SK-N-SH (cell line): ENCODE data around the gene CLEC19A. TPM values are rescaled to one million over a fixed set of nuclear protein-coding genes. Genes with fewer than 3 reads are reported as not detected.

Experiments
- CTCF ChIA-PET: fragments of 300-600, 350-600 bp; formaldehyde crosslinking; extraction: SDS; loops from one replicate; lab custom pipeline; 2021; lab: Yijun Ruan, JAX
- POLR2A ChIA-PET: fragments of 350-600 bp; sonication (Branson Sonifier 250); formaldehyde crosslinking; extraction: SDS; loops from one replicate; lab custom pipeline; 2020; ENCODE audit warnings: antibody characterized with exemption, inconsistent platforms; lab: Yijun Ruan, JAX
- DNase-seq: peaks from one replicate; pipeline ENCODE4 v3.0.0; 2012
- H2AFZ ChIP-seq: fragments of 200-600 bp; sonication (generic); 2 replicates; pipeline ENCODE4 v1.8.1; 2016; ENCODE audit warnings: antibody characterized with exemption, mild to moderate bottlenecking, low read depth
- H3F3A ChIP-seq: fragments of 200-600 bp; sonication (generic); replicated peaks from 2 replicates; pipeline ENCODE3; 2016; ENCODE audit warnings: antibody characterized with exemption, mild to moderate bottlenecking; ENCODE audit not compliant: insufficient read depth
- H3K27ac ChIP-seq, 2 experiments: fragments of 200-500 bp in 1 of 2; fragments of 200-600 bp in 1 of 2; sonication (Bioruptor generic) in 1 of 2; sonication (generic), shearing (Covaris generic) in 1 of 2; 2 replicates each; pipeline versions ENCODE4 v1.5.1 to v1.6.1; 2014 to 2016; ENCODE audit warnings: low read depth in 2 of 2, inconsistent platforms in 1 of 2, low read length in 1 of 2, mild to moderate bottlenecking in 1 of 2, mixed read lengths in 1 of 2
- H3K27me3 ChIP-seq: fragments of 200-600 bp; sonication (generic), shearing (Covaris generic); 2 replicates; pipeline ENCODE4 v1.6.1; 2016; ENCODE audit warnings: mixed run types; ENCODE audit not compliant: insufficient read depth
- H3K36me3 ChIP-seq, 2 experiments: fragments of 200-500 bp in 1 of 2; fragments of 200-600 bp in 1 of 2; sonication (Bioruptor generic) in 1 of 2; sonication (generic) in 1 of 2; replicated peaks in 1 of 2; 2 replicates each; pipeline versions ENCODE3 to v1.5.1; 2014 to 2016; ENCODE audit warnings: low read length in 1 of 2, mild to moderate bottlenecking in 1 of 2; ENCODE audit not compliant: insufficient read depth in 2 of 2, control insufficient read depth in 1 of 2
- H3K4me1 ChIP-seq, 2 experiments: fragments of 200-500 bp in 1 of 2; fragments of 200-600 bp in 1 of 2; sonication (Bioruptor generic) in 1 of 2; sonication (generic), shearing (Covaris generic) in 1 of 2; 2 replicates each; pipeline versions ENCODE4 v1.5.1 to v1.6.1; 2014 to 2016; ENCODE audit warnings: low read depth in 1 of 2, low read length in 1 of 2, mixed run types in 1 of 2; ENCODE audit not compliant: insufficient read depth in 2 of 2, control insufficient read depth in 1 of 2
- H3K4me2 ChIP-seq: fragments of 200-600 bp; sonication (generic), shearing (Covaris generic); 2 replicates; pipeline ENCODE4 v1.6.1; 2017; ENCODE audit warnings: mixed run types
- H3K4me3 ChIP-seq, 2 experiments: fragments of 200-500 bp in 1 of 2; fragments of 200-600 bp in 1 of 2; sonication (Bioruptor generic) in 1 of 2; sonication (generic), shearing (Covaris generic) in 1 of 2; 2 replicates each; pipeline versions ENCODE4 v1.5.1 to v1.8.1; 2014 to 2016; ENCODE audit warnings: low read depth in 2 of 2, inconsistent platforms in 1 of 2, low read length in 1 of 2, mild to moderate bottlenecking in 1 of 2, mixed read lengths in 1 of 2, moderate library complexity in 1 of 2
- H3K79me2 ChIP-seq: fragments of 200-600 bp; sonication (generic); 2 replicates; pipeline ENCODE4 v1.8.1; 2017; ENCODE audit warnings: mild to moderate bottlenecking; ENCODE audit not compliant: insufficient read depth
- H3K9ac ChIP-seq: fragments of 200-600 bp; sonication (generic); 2 replicates; pipeline ENCODE4 v1.6.1; 2017; ENCODE audit warnings: mixed run types
- H3K9me2 ChIP-seq: fragments of 200-600 bp; sonication (generic); 2 replicates; pipeline ENCODE4 v1.6.1; 2017; ENCODE audit warnings: mixed run types
- H3K9me3 ChIP-seq: fragments of 200-600 bp; sonication (generic); 2 replicates; pipeline ENCODE4 v1.6.1; 2017; ENCODE audit warnings: mixed run types, mild to moderate bottlenecking, moderate library complexity
- H4K20me1 ChIP-seq: fragments of 200-600 bp; sonication (generic); 2 replicates; pipeline ENCODE4 v1.6.1; 2017; ENCODE audit warnings: mild to moderate bottlenecking, mixed run types; ENCODE audit not compliant: insufficient read depth
- CHD2 ChIP-seq: fragments of 150-350 bp; IDR thresholded peaks from 2 replicates; pipeline ENCODE4 v1.6.1; 2018; ENCODE audit warnings: low read length; ENCODE audit not compliant: partially characterized antibody
- CTCF ChIP-seq: fragments of 200-600 bp; sonication (generic); IDR thresholded peaks from 2 replicates; pipeline ENCODE4 v1.6.1; 2017; ENCODE audit warnings: antibody characterized with exemption, mild to moderate bottlenecking, moderate library complexity
- EZH2phosphoT487 ChIP-seq: fragments of 200-600 bp; sonication (generic); IDR thresholded peaks from 2 replicates; pipeline ENCODE4 v1.6.1; 2017; ENCODE audit warnings: low read depth, mixed run types, mild to moderate bottlenecking, antibody characterized with exemption, moderate library complexity, borderline replicate concordance
- FOXM1 ChIP-seq: IDR thresholded peaks from 2 replicates; pipeline ENCODE4 v1.4.0; 2012; ENCODE audit warnings: low read depth, mild to moderate bottlenecking
- GABPA ChIP-seq: IDR thresholded peaks from 2 replicates; pipeline ENCODE4 v1.4.0; 2012; ENCODE audit warnings: low read depth, mild to moderate bottlenecking
- GATA2 ChIP-seq: sonication (generic); formaldehyde crosslinking; IDR thresholded peaks from 2 replicates; pipeline ENCODE4 v1.5.0; 2020; ENCODE audit warnings: mild to moderate bottlenecking, missing genetic modification reagents
- IRF3 ChIP-seq: fragments of 150-350 bp; IDR thresholded peaks from 2 replicates; pipeline ENCODE4 v1.6.1; 2016; ENCODE audit warnings: mild to moderate bottlenecking, low read depth, low read length
- JUND ChIP-seq: IDR thresholded peaks from 2 replicates; pipeline ENCODE4 v1.4.0; 2012
- MEF2A ChIP-seq: IDR thresholded peaks from 2 replicates; pipeline ENCODE4 v1.4.0; 2012; ENCODE audit warnings: low read depth, borderline replicate concordance
- NFIC ChIP-seq: IDR thresholded peaks from 2 replicates; pipeline ENCODE4 v1.4.0; 2012; ENCODE audit warnings: borderline replicate concordance
- NRF1 ChIP-seq: IDR thresholded peaks from 2 replicates; pipeline ENCODE4 v1.6.1; 2012; ENCODE audit warnings: low read depth, mild to moderate bottlenecking, low read length
- RAD21 ChIP-seq: IDR thresholded peaks from 2 replicates; pipeline ENCODE4 v1.6.1; 2012; ENCODE audit warnings: mild to moderate bottlenecking, low read length
- REST ChIP-seq: IDR thresholded peaks from 2 replicates; pipeline ENCODE4 v1.6.1; 2012; ENCODE audit warnings: mild to moderate bottlenecking, low read depth, low read length, moderate library complexity
- SIN3A ChIP-seq: IDR thresholded peaks from 2 replicates; pipeline ENCODE4 v1.6.1; 2012; ENCODE audit warnings: low read depth, mild to moderate bottlenecking, low read length, moderate library complexity, borderline replicate concordance
- TAF1 ChIP-seq: IDR thresholded peaks from 2 replicates; pipeline ENCODE4 v1.6.1; 2012; ENCODE audit warnings: low read depth, mild to moderate bottlenecking, low read length, moderate library complexity, borderline replicate concordance
- TEAD4 ChIP-seq: IDR thresholded peaks from 2 replicates; pipeline ENCODE4 v1.4.0; 2012; ENCODE audit warnings: mild to moderate bottlenecking, borderline replicate concordance; ENCODE audit not compliant: insufficient read depth
- USF2 ChIP-seq: fragments of 150-350 bp; IDR thresholded peaks from 2 replicates; pipeline ENCODE4 v1.6.1; 2017; ENCODE audit warnings: antibody characterized with exemption, low read length, low read depth, borderline replicate concordance
- YY1 ChIP-seq: IDR thresholded peaks from 2 replicates; pipeline ENCODE4 v1.4.0; 2012; ENCODE audit warnings: low read depth, mild to moderate bottlenecking
- WGBS: methylation state at CpG from one replicate; pipeline ENCODE4 v1.1.6; 2017; ENCODE audit warnings: low lambda C conversion rate; 5-methylcytosine and 5-hydroxymethylcytosine counted together
- polyA plus RNA-seq, 3 experiments: library from polyadenylated mRNA; depleted of rRNA; stranded (reverse); fragments of >200 nt; gene quantifications; 2 replicates each; pipeline ENCODE4 v1.2.3, GENCODE V29; 2012

The CLEC19A gene
- polyA plus RNA-seq, 1 of the 3 experiments (the other 2 are of a cell fraction), result not detected

- CTCF ChIA-PET, result interaction anchor here (1.9 kb wide), 1 partner anchor 8 kb away, joined by 4 read pairs; no protein-coding TSS in a partner anchor
- POLR2A ChIA-PET, result no interaction called here
- Histone ChIP-seq H3K27ac (no peak overlapping the region), H4K20me1 (no peaks in the 10 kb centered on the region), H2AFZ (no peak overlapping the region), H3K27me3 (no peaks in the 10 kb centered on the region), H3K36me3 (no peaks in the 10 kb centered on the region), H3K9me2 (no peaks in the 10 kb centered on the region), H3K9ac (no peak overlapping the region), H3K4me3 (no peak overlapping the region), H3F3A (no peaks in the 10 kb centered on the region), H3K4me2 (no peak overlapping the region), H3K4me1 (peaks cover 0 to 12% of the 10 kb centered on the region in 2 experiments; a peak in 1 of 4 replicates), H3K9me3 (no peaks in the 10 kb centered on the region), H3K79me2 (no peaks in the 10 kb centered on the region)
- WGBS, result 17% methylated on average over 2 of the region's 5 CpGs
- no peak for DNase-seq
- TF ChIP-seq FOXM1, result no peak
- TF ChIP-seq TAF1, result no peak
- TF ChIP-seq REST, result no peak
- no peak for TF ChIP-seq CTCF
Measured at GRCh38 chr16:19292186-19292585, 6.7 kb downstream of the CLEC19A start.

GRCh38 chr16:19294156-19294649, 8.7 kb downstream of the CLEC19A start:
- H3F3A ChIP-seq, result no peaks in the 10 kb centered on the region
- no peaks in the 10 kb centered on the region for H4K20me1 ChIP-seq
- H3K27ac ChIP-seq, result no peak overlapping the region
- H3K27me3 ChIP-seq, result no peaks in the 10 kb centered on the region
- WGBS, result 41% methylated on average over 5 of the region's 5 CpGs
- peaks cover 0 to 16% of the 10 kb centered on the region in 2 experiments; a peak in 2 of 4 replicates for H3K4me1 ChIP-seq
- POLR2A ChIA-PET, result no interaction called here
- no peaks in the 10 kb centered on the region for H3K36me3 ChIP-seq
- no peak for DNase-seq
- no peak overlapping the region for H2AFZ ChIP-seq
- H3K9me2 ChIP-seq, result no peaks in the 10 kb centered on the region
- CTCF ChIA-PET, result interaction anchor here (1.9 kb wide), 1 partner anchor 10 kb away, joined by 4 read pairs; no protein-coding TSS in a partner anchor
- no peaks in the 10 kb centered on the region for H3K9me3 ChIP-seq
- no peak overlapping the region for H3K4me2 ChIP-seq
- H3K79me2 ChIP-seq, result no peaks in the 10 kb centered on the region
- H3K4me3 ChIP-seq, result no peak overlapping the region
- H3K9ac ChIP-seq, result no peak overlapping the region
- TF ChIP-seq TEAD4 (no peak), CHD2 (no peak), IRF3 (no peak), JUND (no peak), YY1 (no peak), NRF1 (no peak), GATA2 (CRISPR knock-in tag) (no peak), FOXM1 (no peak), MEF2A (no peak), EZH2phosphoT487 (no peak), NFIC (no peak), SIN3A (no peak), RAD21 (no peak), USF2 (no peak), GABPA (no peak)
